Measurements from ENCODE around the gene PDZD2.

Gene PDZD2

GRCh38 chr5:31701642-31702299 is 62.8 kb downstream of the PDZD2 start:
- DNase-seq (ENCODE audit: low read depth): no peak
- TF ChIP-seq CTCF (IDR thresholded peaks at IDR 0.05; ENCODE audit: control insufficient read depth, extremely low read depth, insufficient read depth): no peak
- no peak overlapping the region for H3K4me3 ChIP-seq (ENCODE audit: low read depth, low read length)

DNA sequence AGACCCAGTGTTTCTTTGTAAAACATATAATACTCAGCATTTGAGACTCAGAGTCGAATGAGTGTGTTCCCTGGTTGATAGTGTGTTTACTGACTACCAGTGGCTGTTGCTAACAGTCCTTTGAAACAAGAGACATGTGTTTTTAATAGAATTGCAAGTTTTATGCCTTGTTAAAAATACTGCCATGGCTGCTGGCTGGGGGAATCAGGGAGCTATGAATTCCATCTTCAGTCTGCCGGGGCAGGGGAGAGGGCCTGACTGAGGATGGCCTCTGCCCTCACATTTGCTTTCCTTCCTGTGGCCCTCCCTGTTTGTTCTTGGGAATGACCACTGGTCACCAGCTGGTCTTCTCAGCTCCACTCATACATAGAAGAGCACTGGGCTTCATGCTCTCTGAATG is 63.8 kb downstream of the PDZD2 start:
- TF ChIP-seq CTCF (IDR thresholded peaks at IDR 0.05; ENCODE audit: control insufficient read depth, extremely low read depth, insufficient read depth): no peak
- DNase-seq (ENCODE audit: low read depth): no peak
- H3K4me3 ChIP-seq (ENCODE audit: low read depth, low read length): no peak overlapping the region

GRCh38 chr5:31703757-31704156 is 64.8 kb downstream of the PDZD2 start:
- DNase-seq (ENCODE audit: low read depth): no peak
- no peak for TF ChIP-seq CTCF (IDR thresholded peaks at IDR 0.05; ENCODE audit: control insufficient read depth, extremely low read depth, insufficient read depth)
- no peak overlapping the region for H3K4me3 ChIP-seq (ENCODE audit: low read depth, low read length)

GRCh38 chr5:31706186-31706585 is 67.3 kb downstream of the PDZD2 start:
- no peak for TF ChIP-seq CTCF (IDR thresholded peaks at IDR 0.05; ENCODE audit: control insufficient read depth, extremely low read depth, insufficient read depth)
- DNase-seq (ENCODE audit: low read depth): no peak

GRCh38 chr5:31707329-31707728 is 68.4 kb downstream of the PDZD2 start:
- no peak overlapping the region for H3K4me3 ChIP-seq (ENCODE audit: low read depth, low read length)
- DNase-seq (ENCODE audit: low read depth): no peak
- no peak for TF ChIP-seq CTCF (IDR thresholded peaks at IDR 0.05; ENCODE audit: control insufficient read depth, extremely low read depth, insufficient read depth)

More at GRCh38 chr5:31706186-31706585, 67.3 kb downstream of the PDZD2 start:
- H3K4me3 ChIP-seq (ENCODE audit: low read depth, low read length): no peak overlapping the region

- no peak overlapping the region for H3K4me3 ChIP-seq (ENCODE audit: low read depth, low read length)
- TF ChIP-seq CTCF (IDR thresholded peaks at IDR 0.05; ENCODE audit: control insufficient read depth, extremely low read depth, insufficient read depth): no peak
- DNase-seq (ENCODE audit: low read depth): no peak
Measured at GRCh38 chr5:31708089-31708488, 69.2 kb downstream of the PDZD2 start.

GRCh38 chr5:31711363-31711762 is 72.4 kb downstream of the PDZD2 start:
- no peak overlapping the region for H3K4me3 ChIP-seq (ENCODE audit: low read depth, low read length)
- no peak for DNase-seq (ENCODE audit: low read depth)
- no peak for TF ChIP-seq CTCF (IDR thresholded peaks at IDR 0.05; ENCODE audit: control insufficient read depth, extremely low read depth, insufficient read depth)
